HepG2 (cell line): ENCODE data around the gene ACADVL. TPM values are rescaled to one million over a fixed set of nuclear protein-coding genes. Genes with fewer than 3 reads are reported as not detected.
A peak's percentile ranks its signal among the peaks of the same experiment; 100 is the strongest.

Experiments used
- AGO2 ChIP-seq: fragments of 200-400 bp; formaldehyde crosslinking; optimal IDR thresholded peaks from 2 replicates; pipeline ENCODE3; 2017; ENCODE audit warnings: mild to moderate bottlenecking, low read depth, low read length, moderate library complexity
- ATF5 ChIP-seq: sonication (generic); formaldehyde crosslinking; IDR thresholded peaks from 2 replicates; pipeline ENCODE4 v1.4.0; 2020; ENCODE audit warnings: mild to moderate bottlenecking, low read depth, missing genetic modification reagents
- ATF7 ChIP-seq, 2 experiments: fragments of 450-650 bp in 1 of 2; sonication (generic) in 1 of 2; formaldehyde crosslinking in 1 of 2; IDR thresholded peaks; 2 replicates each; pipeline versions ENCODE4 v1.4.0 to v1.6.1; 2016 to 2020; ENCODE audit warnings: antibody characterized with exemption in 1 of 2, mild to moderate bottlenecking in 1 of 2, missing genetic modification reagents in 1 of 2
- BRCA1 ChIP-seq: sonication (generic); formaldehyde crosslinking; IDR thresholded peaks from 2 replicates; pipeline ENCODE4 v1.4.0; 2020; ENCODE audit warnings: missing genetic modification reagents
- HINFP ChIP-seq: sonication (generic); formaldehyde crosslinking; IDR thresholded peaks from 2 replicates; pipeline ENCODE4 v1.4.0; 2020; ENCODE audit warnings: low read depth, mild to moderate bottlenecking, missing genetic modification reagents
- KDM5A ChIP-seq: fragments of 200-600 bp; sonication (generic); IDR thresholded peaks from 2 replicates; pipeline ENCODE4 v1.7.0; 2018; ENCODE audit warnings: antibody characterized with exemption, mild to moderate bottlenecking, low read length, borderline replicate concordance
- LCORL ChIP-seq, 2 experiments: fragments of 450-650 bp in 1 of 2; sonication (generic) in 1 of 2; formaldehyde crosslinking in 1 of 2; IDR thresholded peaks; 2 replicates each; pipeline versions ENCODE4 v1.5.0 to v1.6.1; 2017 to 2020; ENCODE audit warnings: antibody characterized with exemption in 1 of 2, missing genetic modification reagents in 1 of 2
- MEF2D ChIP-seq: sonication (generic); formaldehyde crosslinking; IDR thresholded peaks from 2 replicates; pipeline ENCODE4 v1.5.1; 2020; ENCODE audit warnings: mild to moderate bottlenecking, missing genetic modification reagents
- NONO ChIP-seq, 2 experiments: fragments of 450-650 bp in 1 of 2; sonication (generic) in 1 of 2; formaldehyde crosslinking in 1 of 2; IDR thresholded peaks in 1 of 2; conservative IDR thresholded peaks in 1 of 2; 2 replicates each; pipeline versions ENCODE4 v1.6.1 to v1.8.0; 2017 to 2022; ENCODE audit warnings: mild to moderate bottlenecking in 1 of 2, missing genetic modification reagents in 1 of 2, moderate library complexity in 1 of 2
- RARG ChIP-seq: sonication (generic); formaldehyde crosslinking; IDR thresholded peaks from 2 replicates; pipeline ENCODE4 v1.4.0; 2020; ENCODE audit warnings: low read depth, mild to moderate bottlenecking, missing genetic modification reagents
- RFX1 ChIP-seq: fragments of 450-650 bp; IDR thresholded peaks from 2 replicates; pipeline ENCODE4 v1.6.1; 2017
- SALL1 ChIP-seq: sonication (generic); formaldehyde crosslinking; IDR thresholded peaks from 2 replicates; pipeline ENCODE4 v1.8.0; 2022; ENCODE audit warnings: mild to moderate bottlenecking, missing genetic modification reagents
- SKI ChIP-seq: fragments of 450-650 bp; IDR thresholded peaks from one replicate; pipeline ENCODE4 v1.6.1; 2018; ENCODE audit warnings: mild to moderate bottlenecking; ENCODE audit not compliant: partially characterized antibody
- TERF1 ChIP-seq: sonication (generic); formaldehyde crosslinking; IDR thresholded peaks from 2 replicates; pipeline ENCODE4 v1.8.0; 2022; ENCODE audit warnings: mild to moderate bottlenecking, missing genetic modification reagents, moderate library complexity
- TRIM24 ChIP-seq: sonication (generic); formaldehyde crosslinking; IDR thresholded peaks from 2 replicates; pipeline ENCODE4 v1.8.0; 2022; ENCODE audit warnings: mild to moderate bottlenecking, missing genetic modification reagents
- ZNF101 ChIP-seq: sonication (generic); formaldehyde crosslinking; IDR thresholded peaks from 2 replicates; pipeline ENCODE4 v1.4.0; 2020; ENCODE audit warnings: mild to moderate bottlenecking, low read depth, missing genetic modification reagents, borderline replicate concordance
- ZNF138 ChIP-seq: sonication (generic); formaldehyde crosslinking; IDR thresholded peaks from 2 replicates; pipeline ENCODE4 v1.5.0; 2020; ENCODE audit warnings: mild to moderate bottlenecking, low read depth, missing genetic modification reagents
- ZNF225 ChIP-seq: sonication (generic); formaldehyde crosslinking; IDR thresholded peaks from 2 replicates; pipeline ENCODE4 v1.4.0; 2020; ENCODE audit warnings: mild to moderate bottlenecking, missing genetic modification reagents
- ZNF33A ChIP-seq: sonication (generic); formaldehyde crosslinking; IDR thresholded peaks from 2 replicates; pipeline ENCODE4 v1.5.1; 2020; ENCODE audit warnings: missing genetic modification reagents, mild to moderate bottlenecking, moderate library complexity, borderline replicate concordance
- ZNF382 ChIP-seq: sonication (generic); formaldehyde crosslinking; IDR thresholded peaks from 2 replicates; pipeline ENCODE4 v1.5.0; 2020; ENCODE audit warnings: missing genetic modification reagents, mild to moderate bottlenecking, borderline replicate concordance
- ZNF563 ChIP-seq: sonication (generic); formaldehyde crosslinking; IDR thresholded peaks from 2 replicates; pipeline ENCODE4 v1.8.0; 2022; ENCODE audit warnings: mild to moderate bottlenecking, moderate library complexity, missing genetic modification reagents
- ZNF605 ChIP-seq: sonication (generic); formaldehyde crosslinking; IDR thresholded peaks from 2 replicates; pipeline ENCODE4 v1.8.0; 2022; ENCODE audit warnings: mild to moderate bottlenecking, missing genetic modification reagents
- ZNF615 ChIP-seq: sonication (generic); formaldehyde crosslinking; IDR thresholded peaks from 2 replicates; pipeline ENCODE4 v1.5.0; 2020; ENCODE audit warnings: mild to moderate bottlenecking, missing genetic modification reagents, borderline replicate concordance
- ZNF800 ChIP-seq: sonication (generic); formaldehyde crosslinking; IDR thresholded peaks from 2 replicates; pipeline ENCODE4 v1.4.0; 2020; ENCODE audit warnings: missing genetic modification reagents
- ZNF816 ChIP-seq: sonication (generic); formaldehyde crosslinking; IDR thresholded peaks from 2 replicates; pipeline ENCODE4 v1.8.0; 2022; ENCODE audit warnings: missing genetic modification reagents, mild to moderate bottlenecking, borderline replicate concordance
- polyA plus RNA-seq, 8 experiments: library from polyadenylated mRNA; depleted of rRNA in 3 of 8; stranded (reverse) in 7 of 8; unstranded in 1 of 8; fragments of >200 nt; fragmentation: Illumina TruSeq in 4 of 8; extraction: Trizol in 4 of 8; gene quantifications; 2 replicates each; pipeline versions ENCODE4 v1.2.1 to v1.2.3, GENCODE V29; 2011 to 2016; ENCODE audit warnings: low read depth in 4 of 8, missing spikeins in 1 of 8, mixed read lengths in 1 of 8; ENCODE audit not compliant: insufficient read depth in 1 of 8
- total RNA-seq, 5 experiments: library from RNA; depleted of rRNA; stranded (reverse); fragments of >200 nt; fragmentation: Illumina TruSeq; extraction: Trizol; gene quantifications; 2 replicates each; pipeline ENCODE4 v1.2.3, GENCODE V29; 2016; ENCODE audit warnings: low read depth in 1 of 5

ACADVL gene
- total and polyA plus RNA-seq, 2 of the 13 experiments (the other 11 are each of a cell fraction or from before 2014, with no cell fraction given): 219 to 412 TPM

- TF ChIP-seq RARG (CRISPR knock-in tag) (no peak), KDM5A (no peak), ZNF563 (CRISPR knock-in tag) (peak; percentile 62), BRCA1 (CRISPR knock-in tag) (no peak), SALL1 (CRISPR knock-in tag) (peak; percentile 50; the same call in 1 of the 2 replicates), HINFP (peak; percentile 72; the same call in 1 of the 2 replicates), ATF5 (CRISPR knock-in tag) (no peak), RFX1 (no peak), ZNF33A (CRISPR knock-in tag) (no peak), ATF7 (IDR thresholded peaks at IDR 0.05) (no peak), ATF7 (CRISPR knock-in tag; IDR thresholded peaks at IDR 0.05) (no peak), TERF1 (CRISPR knock-in tag) (no peak), TRIM24 (CRISPR knock-in tag) (no peak), ZNF800 (CRISPR knock-in tag) (no peak), MEF2D (CRISPR knock-in tag) (no peak), NONO (IDR thresholded peaks at IDR 0.05) (no peak), NONO (CRISPR knock-in tag; conservative IDR thresholded peaks at IDR 0.05) (no peak), ZNF382 (CRISPR knock-in tag) (no peak), ZNF615 (CRISPR knock-in tag) (no peak), ZNF138 (CRISPR knock-in tag) (no peak), ZNF816 (CRISPR knock-in tag) (no peak), ZNF605 (CRISPR knock-in tag) (peak; percentile 54; the same call in 1 of the 2 replicates), ZNF101 (CRISPR knock-in tag) (no peak), ZNF225 (no peak), SKI (no peak), LCORL (IDR thresholded peaks at IDR 0.05) (no peak), LCORL (CRISPR knock-in tag; IDR thresholded peaks at IDR 0.05) (peak; percentile 45; the same call in 1 of the 2 replicates), AGO2 (no peak)
Observed at GRCh38 chr17:7184091-7184488, 35.6 kb upstream of the ACADVL start (continued).
